ENCODE results near the gene RAB3B.

DNA sequence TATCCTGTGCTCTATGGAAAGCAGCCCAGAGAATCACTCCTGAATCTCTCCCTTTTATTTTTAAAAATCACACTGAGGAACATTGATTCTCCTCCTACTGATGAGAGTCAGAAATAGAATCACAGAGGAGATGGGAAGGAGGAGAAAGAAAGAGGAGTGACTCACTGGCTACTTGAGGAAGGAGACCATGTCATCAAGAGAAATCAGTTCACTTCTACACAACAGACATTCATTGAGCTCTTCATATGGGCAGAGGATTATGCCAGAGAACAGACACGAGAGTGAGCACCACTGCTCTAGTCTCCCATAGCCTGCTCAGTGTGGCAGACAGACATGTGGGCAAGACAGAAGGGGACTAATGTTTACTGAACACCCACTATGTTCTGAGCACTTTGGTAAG lies 44.2 kb downstream of the RAB3B start:
- no peak for TF ChIP-seq CTCF (conservative IDR thresholded peaks at IDR 0.05; ENCODE audit: low read depth, low read length)
- no peak for TF ChIP-seq POLR2A (IDR thresholded peaks at IDR 0.05; ENCODE audit: low read depth, low read length)
- no peak for TF ChIP-seq ELK1 (IDR thresholded peaks at IDR 0.05; ENCODE audit: borderline replicate concordance, low read depth, low read length)
- TF ChIP-seq USF2 (IDR thresholded peaks at IDR 0.05; ENCODE audit: low read depth, low read length) = no peak
- no peak for TF ChIP-seq RCOR1 (IDR thresholded peaks at IDR 0.05; ENCODE audit: insufficient replicate concordance, low read length)
- TF ChIP-seq SMC3 (IDR thresholded peaks at IDR 0.05; ENCODE audit: low read depth, low read length) = no peak

Data from IMR-90 (cell line).